HG03025 (cell line): Measurements from ENCODE around the gene LHFPL3.
"Not testable (repeated sequence)": the region's sequence is repeated elsewhere in the genome, so short reads cannot be mapped to it uniquely, and the experiment has no call there.

Experiments
- ATAC-seq: cut with Tn5 transposase; IDR thresholded peaks from one replicate; pipeline ENCODE4 v1.9.1; 2021; ENCODE audit warnings: mild to moderate bottlenecking, moderate library complexity; ENCODE audit not compliant: unreplicated experiment, low FRiP score

LHFPL3 gene

GRCh38 chr7:104922182-104923009, 594.0 kb downstream of the LHFPL3 start:
- ATAC-seq, result no peak

GRCh38 chr7:104923010-104923421, 594.6 kb downstream of the LHFPL3 start:
- peak; percentile 96 for ATAC-seq

- ATAC-seq, result not testable (repeated sequence)
These were observed 597.8 kb downstream of the LHFPL3 start for GRCh38 chr7:104926189-104926588.

- no peak for ATAC-seq
These were observed 598.2 kb downstream of the LHFPL3 start for GRCh38 chr7:104926601-104927041.

- ATAC-seq, result no peak
These were observed 598.7 kb downstream of the LHFPL3 start for GRCh38 chr7:104927055-104927454.

GRCh38 chr7:104928721-104929400, 600.5 kb downstream of the LHFPL3 start:
- ATAC-seq, result no peak

GRCh38 chr7:104929921-104930320, 601.5 kb downstream of the LHFPL3 start:
- ATAC-seq, result no peak

GRCh38 chr7:104931181-104931781, 602.9 kb downstream of the LHFPL3 start:
- ATAC-seq, result no peak

GRCh38 chr7:104933022-104933421, 604.6 kb downstream of the LHFPL3 start:
- ATAC-seq, result no peak

GRCh38 chr7:104933521-104933988, 605.2 kb downstream of the LHFPL3 start:
- no peak for ATAC-seq

GRCh38 chr7:104934665-104935064, 606.3 kb downstream of the LHFPL3 start:
- ATAC-seq, result no peak

- no peak for ATAC-seq
These were observed 606.9 kb downstream of the LHFPL3 start for GRCh38 chr7:104935276-104935675.

- ATAC-seq, result no peak
These were observed 608.1 kb downstream of the LHFPL3 start for GRCh38 chr7:104936546-104936945.

- not testable (repeated sequence) for ATAC-seq
These were observed 609.1 kb downstream of the LHFPL3 start for GRCh38 chr7:104937489-104937888.

- ATAC-seq, result peak; percentile 38
These were observed 610.5 kb downstream of the LHFPL3 start for GRCh38 chr7:104938741-104939390.

- ATAC-seq, result no peak
These were observed 611.8 kb downstream of the LHFPL3 start for GRCh38 chr7:104940023-104940710.

GRCh38 chr7:104943502-104944343, 615.3 kb downstream of the LHFPL3 start:
- peak; percentile 43 for ATAC-seq

- no peak for ATAC-seq
These were observed 617.2 kb downstream of the LHFPL3 start for GRCh38 chr7:104945599-104945956.

- ATAC-seq, result no peak
These were observed 617.9 kb downstream of the LHFPL3 start for GRCh38 chr7:104946338-104946737.
